PC-9 (cell line): ENCODE measurements around the gene GSTCD.

ENCODE experiments used
- EZH2 ChIP-seq: fragments of 200-600 bp; sonication (generic); IDR thresholded peaks from 2 replicates; pipeline ENCODE4 v1.8.0; 2017; ENCODE audit warnings: antibody characterized with exemption, low read depth
- TF ChIP-seq, protein P1 (sequence below): fragments of 200-600 bp; sonication (generic); conservative IDR thresholded peaks from 2 replicates; pipeline ENCODE4 v1.6.1; 2017; ENCODE audit warnings: mixed run types, antibody characterized with exemption, mild to moderate bottlenecking, moderate library complexity

DNA sequence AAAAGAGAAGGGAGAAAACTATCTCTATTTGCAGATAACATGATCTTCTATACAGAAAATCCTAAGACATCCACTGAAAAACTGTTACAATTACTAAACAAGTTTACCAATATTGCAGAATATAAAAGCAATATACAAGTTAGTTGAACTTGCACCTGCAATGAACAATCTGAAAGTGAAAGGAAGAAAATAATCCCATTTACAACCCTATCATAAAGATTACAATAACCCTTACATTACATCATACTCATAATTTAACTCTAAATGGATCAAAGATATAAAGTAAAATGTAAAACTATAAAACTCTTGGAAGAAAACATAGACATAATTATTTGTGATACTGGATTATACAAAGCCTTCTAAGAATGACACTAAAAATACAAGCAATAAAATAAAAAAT lies 77.2 kb downstream of the GSTCD start:
- TF ChIP-seq, protein P1, sequence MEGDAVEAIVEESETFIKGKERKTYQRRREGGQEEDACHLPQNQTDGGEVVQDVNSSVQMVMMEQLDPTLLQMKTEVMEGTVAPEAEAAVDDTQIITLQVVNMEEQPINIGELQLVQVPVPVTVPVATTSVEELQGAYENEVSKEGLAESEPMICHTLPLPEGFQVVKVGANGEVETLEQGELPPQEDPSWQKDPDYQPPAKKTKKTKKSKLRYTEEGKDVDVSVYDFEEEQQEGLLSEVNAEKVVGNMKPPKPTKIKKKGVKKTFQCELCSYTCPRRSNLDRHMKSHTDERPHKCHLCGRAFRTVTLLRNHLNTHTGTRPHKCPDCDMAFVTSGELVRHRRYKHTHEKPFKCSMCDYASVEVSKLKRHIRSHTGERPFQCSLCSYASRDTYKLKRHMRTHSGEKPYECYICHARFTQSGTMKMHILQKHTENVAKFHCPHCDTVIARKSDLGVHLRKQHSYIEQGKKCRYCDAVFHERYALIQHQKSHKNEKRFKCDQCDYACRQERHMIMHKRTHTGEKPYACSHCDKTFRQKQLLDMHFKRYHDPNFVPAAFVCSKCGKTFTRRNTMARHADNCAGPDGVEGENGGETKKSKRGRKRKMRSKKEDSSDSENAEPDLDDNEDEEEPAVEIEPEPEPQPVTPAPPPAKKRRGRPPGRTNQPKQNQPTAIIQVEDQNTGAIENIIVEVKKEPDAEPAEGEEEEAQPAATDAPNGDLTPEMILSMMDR, result no peak
- no peak for TF ChIP-seq EZH2
